GM19467 (cell line): ENCODE data around the gene CLEC18B.
"Not testable (repeated sequence)": the region's sequence is repeated elsewhere in the genome, so short reads cannot be mapped to it uniquely, and the experiment has no call there.

Experiments
- ATAC-seq: cut with Tn5 transposase; IDR thresholded peaks from one replicate; pipeline ENCODE4 v1.9.1; 2021; ENCODE audit warnings: mild to moderate bottlenecking, moderate library complexity; ENCODE audit not compliant: unreplicated experiment

The CLEC18B gene

GRCh38 chr16:74446866-74447265, 25.6 kb upstream of the CLEC18B start:
- ATAC-seq = no peak

- not testable (repeated sequence) for ATAC-seq
Measured at GRCh38 chr16:74443624-74444346, 22.5 kb upstream of the CLEC18B start.

GRCh38 chr16:74439685-74440084, 18.4 kb upstream of the CLEC18B start:
- ATAC-seq = no peak

DNA sequence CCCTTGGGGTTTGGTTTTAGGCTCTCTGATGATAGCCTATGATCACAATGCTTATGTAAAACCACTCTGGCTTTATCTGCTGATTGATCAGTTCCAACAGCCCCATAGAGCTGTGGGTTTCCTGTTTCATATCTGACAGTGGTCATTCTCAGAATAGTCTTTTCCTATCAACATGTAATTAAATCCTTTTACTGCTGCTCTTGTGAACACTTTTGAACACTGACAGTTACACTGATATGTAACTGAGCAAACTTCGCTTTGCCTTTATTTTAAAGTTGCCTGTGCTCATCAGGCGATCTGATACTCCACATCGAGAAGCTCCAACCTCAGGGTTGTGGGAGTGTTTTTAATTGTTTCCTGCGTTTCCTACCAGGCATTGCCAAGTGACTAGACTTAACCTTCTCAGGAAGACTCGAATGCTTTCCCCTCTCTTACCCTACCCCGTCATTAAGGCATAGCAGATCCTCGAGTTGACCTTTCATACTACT, 17.3 kb upstream of the CLEC18B start:
- no peak for ATAC-seq

DNA sequence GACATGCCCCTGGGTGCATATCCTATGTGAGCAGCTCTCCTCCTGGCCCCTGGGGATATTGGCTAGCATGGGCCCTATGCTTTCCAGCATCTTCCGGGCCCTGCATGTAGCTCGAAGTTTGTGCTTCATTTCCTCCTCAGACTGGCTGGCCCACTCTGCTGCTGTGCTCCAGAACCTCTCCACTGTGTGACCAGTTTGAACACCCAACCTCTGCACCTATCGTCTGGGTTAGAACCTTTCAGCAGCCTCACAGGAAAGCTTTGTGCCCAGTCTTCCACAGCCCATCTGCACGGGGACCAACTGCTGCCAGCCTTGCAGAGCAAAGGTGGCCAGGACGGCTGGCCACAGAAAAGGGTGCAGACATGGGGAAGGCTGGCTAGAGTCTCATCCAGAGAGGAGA, 10.2 kb upstream of the CLEC18B start:
- ATAC-seq = no peak

GRCh38 chr16:74430036-74430712, 8.9 kb upstream of the CLEC18B start:
- ATAC-seq = peak; percentile 50

DNA sequence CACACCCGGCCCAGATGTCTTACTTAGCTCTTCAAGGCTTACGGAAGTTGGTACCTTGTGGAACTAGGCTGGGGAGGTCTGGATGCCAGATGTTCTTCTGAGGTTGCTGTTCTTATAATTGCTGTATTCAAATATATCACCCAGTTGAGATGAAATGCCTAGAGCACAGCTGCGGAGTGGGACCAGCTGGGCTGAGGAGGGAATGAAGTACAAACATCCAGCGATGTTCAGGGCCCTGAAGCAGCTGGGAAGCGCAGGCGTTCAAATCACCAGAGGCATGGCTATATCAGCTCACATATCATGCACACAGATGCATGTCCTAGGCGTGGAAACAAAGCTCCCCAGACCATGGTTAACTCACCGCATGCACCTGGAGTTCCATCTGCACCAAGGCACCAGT, 7.2 kb upstream of the CLEC18B start:
- ATAC-seq = not testable (repeated sequence)

GRCh38 chr16:74425751-74426150, 4.5 kb upstream of the CLEC18B start:
- ATAC-seq = not testable (repeated sequence)

DNA sequence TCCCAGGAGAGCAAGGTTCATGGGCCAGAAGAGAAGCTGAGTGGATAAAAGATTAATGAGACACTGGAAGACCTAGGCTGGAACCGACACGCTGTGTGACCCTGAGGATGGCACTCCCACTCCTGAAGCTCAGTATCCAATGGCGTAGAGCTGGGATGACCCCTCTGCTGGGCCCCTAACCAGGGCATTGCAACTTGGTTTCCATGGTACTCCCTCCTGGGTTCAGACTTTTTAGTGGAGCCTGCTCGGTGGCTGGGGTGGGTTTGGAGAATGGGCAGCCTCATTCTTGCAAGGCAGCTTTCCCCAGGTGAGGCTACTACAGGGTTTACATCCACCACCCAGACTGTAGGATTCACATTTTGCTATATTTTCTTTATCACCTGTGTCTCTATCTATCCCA, 2.4 kb upstream of the CLEC18B start:
- not testable (repeated sequence) for ATAC-seq

- not testable (repeated sequence) for ATAC-seq
Measured at GRCh38 chr16:74422086-74422485, 808 bp upstream of the CLEC18B start.

DNA sequence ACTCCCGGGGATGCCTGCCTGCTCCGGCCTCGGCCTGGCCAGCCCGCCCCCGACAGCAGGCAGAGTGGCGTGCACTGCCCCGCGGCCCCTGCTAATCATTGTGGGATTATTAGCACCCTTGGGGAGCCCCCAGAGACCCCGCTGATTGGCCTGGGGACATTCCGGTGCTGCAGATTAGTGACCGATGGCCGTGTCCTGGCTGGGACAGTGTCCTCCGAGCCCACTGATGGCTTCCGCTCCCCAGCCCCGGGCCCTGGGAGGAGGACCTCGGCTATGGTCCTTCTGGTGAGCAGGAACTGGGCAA, 156 bp upstream of the CLEC18B start:
- not testable (repeated sequence) for ATAC-seq

DNA sequence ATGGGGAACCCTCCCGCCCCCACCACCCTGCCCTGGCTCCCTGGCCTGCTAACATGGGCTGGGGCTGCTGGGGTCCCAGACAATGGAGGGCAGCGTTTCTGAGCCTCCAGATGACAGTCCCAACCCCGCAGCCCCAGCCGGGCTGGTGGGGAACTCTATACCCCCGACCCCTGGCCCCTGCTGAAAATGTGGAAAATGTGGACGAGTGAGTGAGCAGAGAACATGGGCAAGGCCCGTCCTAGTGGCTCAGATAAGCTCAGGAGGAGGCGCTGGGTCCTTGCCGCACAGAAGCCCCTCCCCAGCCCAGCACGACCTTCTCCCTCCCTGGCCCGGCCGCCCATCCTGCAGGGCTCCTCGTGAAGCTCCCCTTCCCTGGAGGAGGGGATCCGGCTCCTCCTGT, 1.5 kb downstream of the CLEC18B start:
- ATAC-seq = not testable (repeated sequence)

DNA sequence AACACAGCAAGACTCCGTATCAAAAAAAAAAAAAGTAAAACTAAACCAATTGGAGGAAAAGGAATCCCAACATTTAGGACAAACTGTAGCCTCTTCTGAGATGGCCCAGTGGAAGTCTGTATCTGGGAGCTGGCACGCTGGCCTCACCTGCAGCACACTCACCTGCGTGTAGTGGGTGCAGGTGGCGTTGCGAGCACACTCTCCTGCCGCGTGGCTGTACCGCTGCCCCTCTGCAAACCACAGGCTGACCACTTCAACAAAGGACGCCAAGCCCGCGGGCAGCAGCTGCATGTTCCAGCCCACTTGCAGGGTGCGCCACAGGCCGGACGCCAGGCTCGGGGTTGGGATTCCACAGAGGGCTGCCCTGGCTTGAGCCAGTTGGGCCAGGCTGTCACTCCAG, 3.4 kb downstream of the CLEC18B start:
- not testable (repeated sequence) for ATAC-seq

- not testable (repeated sequence) for ATAC-seq
Measured at GRCh38 chr16:74413920-74414319, 7.4 kb downstream of the CLEC18B start.

DNA sequence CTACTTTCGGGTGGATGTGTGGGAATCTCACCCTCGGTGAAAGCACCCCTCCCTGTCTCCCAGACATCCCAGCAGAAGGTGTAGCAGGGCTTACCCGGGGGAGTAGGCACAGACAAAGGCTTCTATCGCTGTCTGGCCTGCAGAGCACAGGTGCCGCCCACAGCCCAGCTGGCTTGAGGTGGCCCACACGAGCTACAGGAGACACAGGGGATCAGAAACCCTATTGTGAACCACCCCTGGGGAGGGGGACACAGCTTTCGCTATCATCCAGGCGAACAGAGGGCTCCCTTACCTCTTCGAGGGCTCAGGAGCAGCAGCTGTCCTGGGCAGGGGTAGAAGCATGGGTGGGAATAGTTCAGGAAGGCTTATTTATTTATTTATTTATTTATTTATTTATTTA, 7.8 kb downstream of the CLEC18B start:
- ATAC-seq = not testable (repeated sequence)

- not testable (repeated sequence) for ATAC-seq
Measured at GRCh38 chr16:74412775-74413390, 8.4 kb downstream of the CLEC18B start.

GRCh38 chr16:74412138-74412774, 9.0 kb downstream of the CLEC18B start:
- ATAC-seq = not testable (repeated sequence)

DNA sequence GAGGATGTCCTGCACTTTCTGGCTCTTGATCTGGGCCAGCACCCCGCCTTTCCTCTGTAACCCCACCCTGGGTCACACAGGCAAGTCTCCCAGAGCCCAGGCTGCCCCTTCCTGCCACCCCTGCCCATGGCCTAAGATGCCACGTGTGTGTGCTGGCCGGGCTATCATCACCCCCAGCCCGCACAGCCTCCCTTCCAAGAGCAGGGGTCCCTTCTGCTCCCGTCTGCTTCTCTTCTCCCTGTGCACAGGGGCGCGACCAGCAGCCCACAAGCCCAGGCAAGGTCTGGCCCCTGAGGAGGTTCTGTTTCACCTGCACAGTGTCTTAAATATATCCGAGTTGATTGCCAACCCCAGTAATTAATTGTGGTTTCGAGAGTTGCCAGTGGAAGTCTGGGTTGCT, 10.3 kb downstream of the CLEC18B start:
- not testable (repeated sequence) for ATAC-seq

GRCh38 chr16:74410057-74410957, 11.0 kb downstream of the CLEC18B start:
- not testable (repeated sequence) for ATAC-seq

- ATAC-seq = not testable (repeated sequence)
Measured at GRCh38 chr16:74409185-74409981, 11.9 kb downstream of the CLEC18B start.
